Ectodermal cell (in vitro differentiated cells): ENCODE measurements around the gene DTNA.

ENCODE experiments used
- H3K27ac ChIP-seq: 2 replicates; pipeline ENCODE4 v1.7.0; 2013; ENCODE audit warnings: mild to moderate bottlenecking, low read depth, low read length; ENCODE audit not compliant: insufficient read depth, poor library complexity, severe bottlenecking
- H3K27me3 ChIP-seq: 2 replicates; pipeline ENCODE4 v1.7.0; 2013; ENCODE audit warnings: mild to moderate bottlenecking, low read length; ENCODE audit not compliant: insufficient read depth, control insufficient read depth, poor library complexity, severe bottlenecking
- H3K36me3 ChIP-seq: one replicate; pipeline ENCODE4 v1.7.0; 2013; ENCODE audit warnings: low read length; ENCODE audit not compliant: control insufficient read depth, insufficient read depth
- H3K4me1 ChIP-seq: one replicate; pipeline ENCODE4 v1.7.0; 2013; ENCODE audit warnings: low read length; ENCODE audit not compliant: control insufficient read depth, insufficient read depth
- H3K4me3 ChIP-seq: 2 replicates; pipeline ENCODE4 v1.7.0; 2013; ENCODE audit warnings: low read depth, low read length, control low read depth; ENCODE audit not compliant: insufficient read depth
- H3K9me3 ChIP-seq: 2 replicates; pipeline ENCODE4 v1.7.0; 2013; ENCODE audit warnings: mild to moderate bottlenecking, low read length, moderate library complexity; ENCODE audit not compliant: control insufficient read depth
- WGBS, 2 experiments: methylation state at CpG; one replicate each; pipeline ENCODE4 v1.1.7; 2013; ENCODE audit warnings: missing lambda C conversion rate in 2 of 2; 5-methylcytosine and 5-hydroxymethylcytosine counted together

The DTNA gene

GRCh38 chr18:34923911-34924310, 213.8 kb downstream of the DTNA start:
- H3K4me1 ChIP-seq = no peaks in the 10 kb centered on the region
- H3K27me3 ChIP-seq = no peaks in the 10 kb centered on the region

GRCh38 chr18:34926683-34927082, 216.6 kb downstream of the DTNA start:
- Histone ChIP-seq H3K9me3 (no peaks in the 10 kb centered on the region), H3K27ac (no peak overlapping the region), H3K36me3 (no peaks in the 10 kb centered on the region), H3K4me3 (no peak overlapping the region), H3K27me3 (no peaks in the 10 kb centered on the region), H3K4me1 (no peaks in the 10 kb centered on the region)

More at GRCh38 chr18:34923911-34924310, 213.8 kb downstream of the DTNA start:
- Histone ChIP-seq H3K4me3 (no peak overlapping the region), H3K36me3 (no peaks in the 10 kb centered on the region), H3K27ac (no peak overlapping the region), H3K9me3 (no peaks in the 10 kb centered on the region)

GRCh38 chr18:34928088-34928753, 218.1 kb downstream of the DTNA start:
- 81% methylated on average over 7 of the region's 7 CpGs for WGBS, 2 experiments
- H3K27ac ChIP-seq = no peak overlapping the region

GRCh38 chr18:34928754-34929335, 218.7 kb downstream of the DTNA start:
- Histone ChIP-seq H3K36me3 (no peaks in the 10 kb centered on the region), H3K27me3 (no peaks in the 10 kb centered on the region), H3K27ac (no peak overlapping the region), H3K9me3 (no peaks in the 10 kb centered on the region), H3K4me1 (no peaks in the 10 kb centered on the region), H3K4me3 (no peak overlapping the region)
- 91 to 94% methylated on average over 1 of the region's 1 CpG for WGBS, 2 experiments

More at GRCh38 chr18:34928088-34928753, 218.1 kb downstream of the DTNA start:
- H3K4me3 ChIP-seq = no peak overlapping the region
- H3K9me3 ChIP-seq = no peaks in the 10 kb centered on the region
- H3K27me3 ChIP-seq = no peaks in the 10 kb centered on the region
- no peaks in the 10 kb centered on the region for H3K36me3 ChIP-seq
- H3K4me1 ChIP-seq = no peaks in the 10 kb centered on the region

GRCh38 chr18:34929336-34929780, 219.3 kb downstream of the DTNA start:
- Histone ChIP-seq H3K9me3 (no peaks in the 10 kb centered on the region), H3K4me1 (no peaks in the 10 kb centered on the region), H3K27ac (no peak overlapping the region), H3K4me3 (no peak overlapping the region), H3K27me3 (no peaks in the 10 kb centered on the region), H3K36me3 (no peaks in the 10 kb centered on the region)
- WGBS, 2 experiments = 94 to 96% methylated on average over 2 of the region's 2 CpGs

GRCh38 chr18:34932363-34932762, 222.3 kb downstream of the DTNA start:
- H3K4me3 ChIP-seq = no peak overlapping the region
- no peaks in the 10 kb centered on the region for H3K36me3 ChIP-seq
- no peaks in the 10 kb centered on the region for H3K27me3 ChIP-seq
- H3K4me1 ChIP-seq = no peaks in the 10 kb centered on the region
- WGBS, 2 experiments = no CpG with 5 or more reads among the region's 1 CpG
- H3K9me3 ChIP-seq = no peaks in the 10 kb centered on the region
- H3K27ac ChIP-seq = no peak overlapping the region

- Histone ChIP-seq H3K27me3 (no peaks in the 10 kb centered on the region), H3K4me3 (no peak overlapping the region), H3K27ac (no peak overlapping the region), H3K9me3 (no peaks in the 10 kb centered on the region), H3K36me3 (no peaks in the 10 kb centered on the region), H3K4me1 (no peaks in the 10 kb centered on the region)
- WGBS, 2 experiments = 89 to 100% methylated on average over 3 of the region's 4 CpGs
Measured at GRCh38 chr18:34932792-34933466, 222.8 kb downstream of the DTNA start.

GRCh38 chr18:34933909-34934661, 224.0 kb downstream of the DTNA start:
- H3K27me3 ChIP-seq = no peaks in the 10 kb centered on the region
- 100% methylated on average over 1 of the region's 1 CpG for WGBS, 2 experiments
- H3K9me3 ChIP-seq = no peaks in the 10 kb centered on the region
- H3K36me3 ChIP-seq = no peaks in the 10 kb centered on the region
- H3K27ac ChIP-seq = no peak overlapping the region
- H3K4me3 ChIP-seq = no peak overlapping the region
- H3K4me1 ChIP-seq = no peaks in the 10 kb centered on the region

GRCh38 chr18:34936772-34937171, 226.7 kb downstream of the DTNA start:
- Histone ChIP-seq H3K27ac (no peak overlapping the region), H3K4me3 (no peak overlapping the region), H3K9me3 (no peaks in the 10 kb centered on the region), H3K36me3 (no peaks in the 10 kb centered on the region), H3K4me1 (no peaks in the 10 kb centered on the region), H3K27me3 (no peaks in the 10 kb centered on the region)
- 91 to 93% methylated on average over 3 of the region's 3 CpGs for WGBS, 2 experiments

- Histone ChIP-seq H3K36me3 (no peaks in the 10 kb centered on the region), H3K9me3 (no peaks in the 10 kb centered on the region), H3K27ac (no peak overlapping the region), H3K4me1 (no peaks in the 10 kb centered on the region), H3K27me3 (no peaks in the 10 kb centered on the region), H3K4me3 (no peak overlapping the region)
- WGBS, 2 experiments = 100% methylated on average over 1 of the region's 1 CpG; no CpG with 5 or more reads in 1 of the 2 experiments
Measured at GRCh38 chr18:34938090-34938489, 228.0 kb downstream of the DTNA start.
